Smooth muscle cell (in vitro differentiated cells): ENCODE data around the gene PKD1L1. TPM values are rescaled to one million over a fixed set of nuclear protein-coding genes. Genes with fewer than 3 reads are reported as not detected.

Source experiments
- DNase-seq: peaks from one replicate; lab custom pipeline; 2025; ENCODE audit not compliant: unreplicated experiment; lab: John Stamatoyannopoulos, UW
- H2AFZ ChIP-seq: fragments of 200-600 bp; sonication (generic); 2 replicates; pipeline ENCODE4 v1.6.0; 2016; ENCODE audit warnings: antibody characterized with exemption, low read depth, mild to moderate bottlenecking
- H3F3A ChIP-seq: fragments of 200-600 bp; sonication (generic); 2 replicates; pipeline ENCODE4 v1.6.0; 2017; ENCODE audit warnings: antibody characterized with exemption, low read depth
- H3K27ac ChIP-seq: fragments of 200-600 bp; sonication (generic); 2 replicates; pipeline ENCODE4 v1.5.1; 2016; ENCODE audit warnings: low read depth, mild to moderate bottlenecking
- H3K27me3 ChIP-seq: fragments of 200-600 bp; sonication (generic); 2 replicates; pipeline ENCODE4 v1.6.1; 2016; ENCODE audit warnings: low read depth, mild to moderate bottlenecking
- H3K36me3 ChIP-seq: fragments of 200-600 bp; sonication (generic); 2 replicates; pipeline ENCODE4 v1.5.1; 2016; ENCODE audit warnings: low read depth
- H3K4me1 ChIP-seq: fragments of 200-600 bp; sonication (generic); 2 replicates; pipeline ENCODE4 v1.5.1; 2016; ENCODE audit warnings: low read depth
- H3K4me2 ChIP-seq: fragments of 200-600 bp; sonication (generic); 2 replicates; pipeline ENCODE4 v1.6.0; 2016; ENCODE audit warnings: mild to moderate bottlenecking
- H3K4me3 ChIP-seq: fragments of 200-600 bp; sonication (generic); 2 replicates; pipeline ENCODE4 v1.5.1; 2016; ENCODE audit warnings: mild to moderate bottlenecking
- H3K79me2 ChIP-seq: fragments of 200-600 bp; sonication (generic); 2 replicates; pipeline ENCODE4 v1.6.0; 2016; ENCODE audit warnings: low read depth, mild to moderate bottlenecking
- H3K9ac ChIP-seq: fragments of 200-600 bp; sonication (generic); 2 replicates; pipeline ENCODE4 v1.6.0; 2016; ENCODE audit warnings: low read depth
- H3K9me3 ChIP-seq: fragments of 200-600 bp; sonication (generic); replicated peaks from 2 replicates; pipeline ENCODE4 v1.5.1; 2016; ENCODE audit warnings: low read depth
- H4K20me1 ChIP-seq: fragments of 200-600 bp; sonication (generic); 2 replicates; pipeline ENCODE4 v1.6.0; 2016; ENCODE audit warnings: low read depth
- WGBS: methylation state at CpG from one replicate; pipeline ENCODE4 v1.1.7; 2016; ENCODE audit warnings: low lambda C conversion rate; 5-methylcytosine and 5-hydroxymethylcytosine counted together
- polyA plus RNA-seq: library from polyadenylated mRNA; unstranded; fragments of >200 nt; fragmentation: Nextera tagmentation; extraction: Ambion mirVana; gene quantifications from 2 replicates; pipeline ENCODE4 v1.2.1, GENCODE V29; 2016
- total RNA-seq: library from RNA; depleted of rRNA; stranded (reverse); fragments of >200 nt; gene quantifications from 2 replicates; pipeline ENCODE4 v1.2.3, GENCODE V29; 2014
- TF ChIP-seq, protein P1 (sequence below): fragments of 200-600 bp; sonication (generic); IDR thresholded peaks from 2 replicates; pipeline ENCODE4 v1.5.1; 2017; ENCODE audit warnings: borderline replicate concordance, mild to moderate bottlenecking, antibody characterized with exemption; ENCODE audit not compliant: insufficient read depth, poor library complexity, severe bottlenecking

Gene PKD1L1
- total and polyA plus RNA-seq, 2 experiments from 2014 or later: 0.04 to 0.06 TPM

- no peaks in the 10 kb centered on the region for H3K27me3 ChIP-seq
- 96% methylated on average over 4 of the region's 4 CpGs for WGBS
- no peaks in the 10 kb centered on the region for H4K20me1 ChIP-seq
- H3K4me1 ChIP-seq: no peaks in the 10 kb centered on the region
- no peaks in the 10 kb centered on the region for H3K9me3 ChIP-seq
- no peak overlapping the region for H3K9ac ChIP-seq
- no peaks in the 10 kb centered on the region for H3F3A ChIP-seq
- no peak overlapping the region for H3K27ac ChIP-seq
- H3K79me2 ChIP-seq: no peaks in the 10 kb centered on the region
- no peak overlapping the region for H3K4me3 ChIP-seq
- no peak overlapping the region for H3K4me2 ChIP-seq
- TF ChIP-seq, protein P1, sequence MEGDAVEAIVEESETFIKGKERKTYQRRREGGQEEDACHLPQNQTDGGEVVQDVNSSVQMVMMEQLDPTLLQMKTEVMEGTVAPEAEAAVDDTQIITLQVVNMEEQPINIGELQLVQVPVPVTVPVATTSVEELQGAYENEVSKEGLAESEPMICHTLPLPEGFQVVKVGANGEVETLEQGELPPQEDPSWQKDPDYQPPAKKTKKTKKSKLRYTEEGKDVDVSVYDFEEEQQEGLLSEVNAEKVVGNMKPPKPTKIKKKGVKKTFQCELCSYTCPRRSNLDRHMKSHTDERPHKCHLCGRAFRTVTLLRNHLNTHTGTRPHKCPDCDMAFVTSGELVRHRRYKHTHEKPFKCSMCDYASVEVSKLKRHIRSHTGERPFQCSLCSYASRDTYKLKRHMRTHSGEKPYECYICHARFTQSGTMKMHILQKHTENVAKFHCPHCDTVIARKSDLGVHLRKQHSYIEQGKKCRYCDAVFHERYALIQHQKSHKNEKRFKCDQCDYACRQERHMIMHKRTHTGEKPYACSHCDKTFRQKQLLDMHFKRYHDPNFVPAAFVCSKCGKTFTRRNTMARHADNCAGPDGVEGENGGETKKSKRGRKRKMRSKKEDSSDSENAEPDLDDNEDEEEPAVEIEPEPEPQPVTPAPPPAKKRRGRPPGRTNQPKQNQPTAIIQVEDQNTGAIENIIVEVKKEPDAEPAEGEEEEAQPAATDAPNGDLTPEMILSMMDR: no peak
- no peak for DNase-seq
- H2AFZ ChIP-seq: no peak overlapping the region
- H3K36me3 ChIP-seq: no peaks in the 10 kb centered on the region
These were observed 175.8 kb downstream of the PKD1L1 start for GRCh38 chr7:47772492-47772891.

- no peak overlapping the region for H3K27ac ChIP-seq
- no peaks in the 10 kb centered on the region for H3F3A ChIP-seq
- H3K79me2 ChIP-seq: no peaks in the 10 kb centered on the region
- H3K9ac ChIP-seq: no peak overlapping the region
- H3K4me3 ChIP-seq: no peak overlapping the region
- WGBS: 78% methylated on average over 5 of the region's 5 CpGs
- no peaks in the 10 kb centered on the region for H3K27me3 ChIP-seq
- no peaks in the 10 kb centered on the region for H3K36me3 ChIP-seq
- no peaks in the 10 kb centered on the region for H3K9me3 ChIP-seq
- H3K4me1 ChIP-seq: no peaks in the 10 kb centered on the region
- H4K20me1 ChIP-seq: no peaks in the 10 kb centered on the region
- no peak overlapping the region for H3K4me2 ChIP-seq
- no peak overlapping the region for H2AFZ ChIP-seq
- no peak for DNase-seq
- TF ChIP-seq, protein P1: no peak
These were observed 176.3 kb downstream of the PKD1L1 start for GRCh38 chr7:47771990-47772360.

DNA sequence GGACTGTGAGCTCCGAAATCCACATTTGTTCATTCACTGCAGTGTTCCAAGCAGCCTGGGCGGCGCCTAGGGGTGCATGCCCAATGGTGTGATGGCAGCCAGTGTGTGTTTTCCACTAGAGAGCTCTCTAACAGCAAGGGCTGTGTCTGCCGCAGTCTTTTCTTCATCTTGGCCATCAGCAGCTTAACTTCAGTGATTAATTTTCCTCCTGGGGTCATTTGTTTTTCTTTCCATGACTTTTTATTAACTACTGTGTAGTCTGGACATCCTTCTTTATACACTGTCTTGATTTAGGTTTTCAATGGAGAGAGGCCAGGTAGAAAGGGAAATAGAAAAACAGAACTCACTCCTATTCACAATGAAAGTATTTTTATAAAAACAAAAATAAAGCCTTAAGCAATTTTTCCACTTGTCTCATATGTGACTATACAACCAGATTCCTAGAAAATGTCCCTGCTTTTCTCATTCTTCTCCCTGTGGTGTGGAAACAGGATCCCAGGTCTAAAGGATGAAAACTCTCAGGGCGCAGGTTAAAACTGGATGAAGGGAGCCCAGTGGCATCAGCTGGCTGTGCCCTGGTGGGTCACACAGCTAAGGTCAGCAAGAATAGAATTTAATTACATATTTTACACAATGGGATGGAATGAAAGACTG lies 176.8 kb downstream of the PKD1L1 start:
- no peaks in the 10 kb centered on the region for H3K9me3 ChIP-seq
- H2AFZ ChIP-seq: no peak overlapping the region
- H3K79me2 ChIP-seq: no peaks in the 10 kb centered on the region
- no peak overlapping the region for H3K4me3 ChIP-seq
- H3K27ac ChIP-seq: no peak overlapping the region
- no peaks in the 10 kb centered on the region for H3K4me1 ChIP-seq
- no peak for DNase-seq
- H3K4me2 ChIP-seq: no peak overlapping the region
- TF ChIP-seq, protein P1: no peak
- no peak overlapping the region for H3K9ac ChIP-seq
- no peaks in the 10 kb centered on the region for H4K20me1 ChIP-seq
- WGBS: 81% methylated on average over 5 of the region's 5 CpGs
- no peaks in the 10 kb centered on the region for H3K27me3 ChIP-seq
- no peaks in the 10 kb centered on the region for H3K36me3 ChIP-seq
- no peaks in the 10 kb centered on the region for H3F3A ChIP-seq

DNA sequence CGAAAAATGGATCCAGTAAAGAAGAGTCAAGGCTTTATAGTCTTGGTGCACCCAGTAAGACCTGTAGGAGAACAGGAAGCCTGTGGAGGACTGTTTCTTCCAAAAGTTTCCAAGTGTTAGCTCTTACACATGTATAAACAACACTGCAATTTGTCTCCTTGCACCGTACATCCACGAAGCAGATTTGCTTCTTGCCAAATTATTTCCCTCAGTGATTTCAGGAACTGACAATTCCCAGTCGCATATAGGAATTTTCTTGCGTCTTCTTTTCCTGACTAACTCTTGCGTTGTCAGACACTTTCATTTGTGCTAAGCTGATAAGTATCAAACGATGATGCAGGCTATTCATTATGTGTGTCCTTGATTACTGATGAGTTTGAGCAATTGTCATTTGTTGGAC lies 182.1 kb downstream of the PKD1L1 start:
- no peak overlapping the region for H3K4me2 ChIP-seq
- WGBS: 43% methylated on average over 7 of the region's 7 CpGs
- no peaks in the 10 kb centered on the region for H3K27me3 ChIP-seq
- H3K9me3 ChIP-seq: no peaks in the 10 kb centered on the region
- TF ChIP-seq, protein P1: no peak
- no peak overlapping the region for H3K4me3 ChIP-seq
- no peaks in the 10 kb centered on the region for H3K36me3 ChIP-seq
- H4K20me1 ChIP-seq: no peaks in the 10 kb centered on the region
- H2AFZ ChIP-seq: peak overlapping the region; percentile 18
- no peak overlapping the region for H3K9ac ChIP-seq
- H3K79me2 ChIP-seq: no peaks in the 10 kb centered on the region
- peaks cover 12% of the 10 kb centered on the region for H3K4me1 ChIP-seq
- H3F3A ChIP-seq: peaks cover 14% of the 10 kb centered on the region
- no peak for DNase-seq
- H3K27ac ChIP-seq: no peak overlapping the region
